Neural cell (in vitro differentiated cells): ENCODE results near the gene GTPBP1.

ENCODE experiments used
- CTCF ChIP-seq: fragments of 450-650 bp; IDR thresholded peaks from 2 replicates; pipeline ENCODE4 v1.5.1; 2014; ENCODE audit warnings: antibody characterized with exemption, mild to moderate bottlenecking, moderate library complexity; ENCODE audit not compliant: poor library complexity, severe bottlenecking
- EP300 ChIP-seq: fragments of 450-650 bp; conservative IDR thresholded peaks from 2 replicates; pipeline ENCODE4 v1.6.1; 2014; ENCODE audit warnings: antibody characterized with exemption, mild to moderate bottlenecking, moderate library complexity; ENCODE audit not compliant: poor library complexity, severe bottlenecking
- EZH2 ChIP-seq: fragments of 200-600, 300-800 bp; shearing (Covaris generic), sonication (generic); IDR thresholded peaks from 2 replicates; pipeline ENCODE4 v1.6.1; 2014; ENCODE audit warnings: antibody characterized with exemption, low read length, borderline replicate concordance, mild to moderate bottlenecking; ENCODE audit not compliant: insufficient read depth, poor library complexity, severe bottlenecking
- MXI1 ChIP-seq: fragments of 450-650 bp; conservative IDR thresholded peaks from 2 replicates; pipeline ENCODE4 v1.6.1; 2014; ENCODE audit warnings: antibody characterized with exemption, mild to moderate bottlenecking; ENCODE audit not compliant: poor library complexity, severe bottlenecking
- POLR2AphosphoS5 ChIP-seq: IDR thresholded peaks from 2 replicates; pipeline ENCODE4 v1.6.1; 2012
- RAD21 ChIP-seq: fragments of 450-650 bp; conservative IDR thresholded peaks from 2 replicates; pipeline ENCODE4 v1.6.1; 2014; ENCODE audit warnings: antibody characterized with exemption, mild to moderate bottlenecking, moderate library complexity
- REST ChIP-seq: IDR thresholded peaks from 2 replicates; pipeline ENCODE4 v1.6.1; 2012; ENCODE audit warnings: borderline replicate concordance
- SMC3 ChIP-seq: fragments of 450-650 bp; conservative IDR thresholded peaks from 2 replicates; pipeline ENCODE4 v1.6.1; 2014; ENCODE audit warnings: antibody characterized with exemption, mild to moderate bottlenecking, moderate library complexity; ENCODE audit not compliant: poor library complexity
- TAF1 ChIP-seq: IDR thresholded peaks from 2 replicates; pipeline ENCODE4 v1.6.1; 2012; ENCODE audit warnings: low read depth

- no peak for TF ChIP-seq EZH2
- TF ChIP-seq CTCF: no peak
- TF ChIP-seq SMC3: no peak
- TF ChIP-seq TAF1: no peak
- no peak for TF ChIP-seq EP300
- TF ChIP-seq POLR2AphosphoS5: peak; percentile 30
- no peak for TF ChIP-seq RAD21
- TF ChIP-seq REST: peak; percentile 0
- TF ChIP-seq MXI1: no peak
Observed at GRCh38 chr22:38753948-38754750, 48.4 kb downstream of the GTPBP1 start.
